A549 (cell line): ENCODE results near the gene PADI4. TPM values are rescaled to one million over a fixed set of nuclear protein-coding genes. Genes with fewer than 3 reads are reported as not detected.

ENCODE experiments used
- ATAC-seq, 2 experiments: fragments of 200-7000 bp in 1 of 2; fragments of >200 bp in 1 of 2; cut with Nextera tagmentation in 1 of 2; cut with Tn5 transposase in 1 of 2; 3 replicates each; pipeline versions ENCODE4 v1.8.0 to v1.9.1; 2018 to 2020; ENCODE audit warnings: mild to moderate bottlenecking in 1 of 2, moderate library complexity in 1 of 2
- CTCF ChIA-PET: fragments of 300-600 bp; sonication (Branson Sonifier 250); formaldehyde crosslinking; extraction: SDS; loops from one replicate; lab custom pipeline; 2021; ENCODE audit warnings: antibody characterized with exemption, inconsistent platforms; lab: Yijun Ruan, JAX
- POLR2A ChIA-PET: fragments of 350-600 bp; formaldehyde crosslinking; extraction: SDS; loops from one replicate; lab custom pipeline; 2021; ENCODE audit warnings: antibody characterized with exemption, inconsistent platforms; lab: Yijun Ruan, JAX
- DNase-seq, 2 experiments: peaks; one replicate each; pipeline versions ENCODE4 v3.0.0 to v3.0.0-alpha.2; 2011 to 2016; ENCODE audit warnings: low read depth in 1 of 2, low spot score in 1 of 2
- FAIRE-seq: peaks from 2 replicates; lab custom pipeline; 2011; peaks lifted over from hg19 to GRCh38; lab: Jason Lieb, UNC
- H3K27ac ChIP-seq, 2 experiments: fragments of >200 bp; sonication (Bioruptor Twin); formaldehyde crosslinking; 3 replicates each; pipeline ENCODE4 v1.5.1; 2016 to 2017
- H3K4me1 ChIP-seq: fragments of >200 bp; sonication (Bioruptor Twin); formaldehyde crosslinking; 3 replicates; pipeline ENCODE4 v1.6.1; 2016
- H3K4me2 ChIP-seq: fragments of >200 bp; sonication (Bioruptor Twin); formaldehyde crosslinking; 3 replicates; pipeline ENCODE4 v1.6.1; 2016
- H3K4me3 ChIP-seq: fragments of >200 bp; sonication (Bioruptor Twin); formaldehyde crosslinking; 3 replicates; pipeline ENCODE4 v1.5.1; 2016
- H3K9me3 ChIP-seq: fragments of >200 bp; sonication (Bioruptor Twin); formaldehyde crosslinking; 3 replicates; pipeline ENCODE4 v1.6.1; 2016
- CEBPB ChIP-seq, 2 experiments: fragments of >200 bp in 1 of 2; sonication (Bioruptor Twin) in 1 of 2; formaldehyde crosslinking in 1 of 2; IDR thresholded peaks; 2 replicates each; pipeline ENCODE4 v1.6.1; 2012 to 2016
- CHD4 ChIP-seq: fragments of 200-600 bp; sonication (generic); IDR thresholded peaks from 2 replicates; pipeline ENCODE4 v1.6.1; 2016; ENCODE audit warnings: antibody characterized with exemption, mild to moderate bottlenecking, borderline replicate concordance
- EHMT2 ChIP-seq: fragments of 200-600 bp; sonication (generic); IDR thresholded peaks from 2 replicates; pipeline ENCODE4 v1.6.1; 2016; ENCODE audit warnings: antibody characterized with exemption, low read depth, mild to moderate bottlenecking, moderate library complexity
- EP300 ChIP-seq, 2 experiments: fragments of >200 bp; sonication (Bioruptor Twin); formaldehyde crosslinking; IDR thresholded peaks; 2 replicates in 1 of 2; 3 replicates in 1 of 2; pipeline ENCODE4 v1.6.1; 2016 to 2017
- FOSL2 ChIP-seq, 2 experiments: fragments of 450-650 bp in 1 of 2; fragments of >200 bp in 1 of 2; sonication (Bioruptor Twin) in 1 of 2; formaldehyde crosslinking; IDR thresholded peaks; 2 replicates each; pipeline versions ENCODE4 v1.5.0 to v1.6.1; 2016 to 2020; ENCODE audit warnings: mild to moderate bottlenecking in 1 of 2, moderate library complexity in 1 of 2
- GATA3 ChIP-seq: IDR thresholded peaks from 2 replicates; pipeline ENCODE4 v1.6.1; 2012; ENCODE audit warnings: borderline replicate concordance
- HDAC2 ChIP-seq: fragments of 200-600 bp; sonication (generic); IDR thresholded peaks from 2 replicates; pipeline ENCODE4 v1.6.1; 2016
- HEYL ChIP-seq: fragments of 250-450 bp; sonication (Bioruptor Pico); IDR thresholded peaks from 2 replicates; pipeline ENCODE4 v1.8.0; 2021; ENCODE audit warnings: mild to moderate bottlenecking, moderate library complexity
- HOXB13 ChIP-seq: fragments of 250-450 bp; sonication (Bioruptor Pico); IDR thresholded peaks from 2 replicates; pipeline ENCODE4 v1.5.0; 2020; ENCODE audit warnings: low read depth, mild to moderate bottlenecking, moderate library complexity
- JUNB ChIP-seq: fragments of >200 bp; sonication (Bioruptor Twin); formaldehyde crosslinking; IDR thresholded peaks from 2 replicates; pipeline ENCODE4 v1.6.1; 2016
- NFE2L2 ChIP-seq: fragments of 150-350 bp; conservative IDR thresholded peaks from 2 replicates; pipeline ENCODE4 v1.6.1; 2014; ENCODE audit warnings: low read length
- NPAS2 ChIP-seq: fragments of 250-450 bp; sonication (Bioruptor Pico); IDR thresholded peaks from 2 replicates; pipeline ENCODE4 v1.8.0; 2022; ENCODE audit warnings: mild to moderate bottlenecking, moderate library complexity, borderline replicate concordance
- SREBF2 ChIP-seq: fragments of 450-650 bp; IDR thresholded peaks from 2 replicates; pipeline ENCODE4 v1.6.1; 2014; ENCODE audit warnings: mild to moderate bottlenecking, moderate library complexity
- ZFP36 ChIP-seq: fragments of 450-650 bp; IDR thresholded peaks from 2 replicates; pipeline ENCODE4 v1.6.1; 2014; ENCODE audit warnings: borderline replicate concordance; ENCODE audit not compliant: partially characterized antibody
- ZSCAN20 ChIP-seq: fragments of 250-450 bp; sonication (Bioruptor Pico); IDR thresholded peaks from 2 replicates; pipeline ENCODE4 v1.8.0; 2022; ENCODE audit warnings: mild to moderate bottlenecking, moderate library complexity
- WGBS: methylation state at CpG from one replicate; pipeline ENCODE4 v1.1.6; 2017; ENCODE audit errors: missing lambda C conversion rate; 5-methylcytosine and 5-hydroxymethylcytosine counted together
- polyA plus RNA-seq, 4 experiments: library from polyadenylated mRNA; depleted of rRNA in 3 of 4; stranded (reverse); fragments of >200 nt; fragmentation: RNase III in 1 of 4; extraction: RNeasy Plus Mini Kit Qiagen cat#74134 plus additional on column Dnase treatment in 1 of 4; gene quantifications; 2 replicates in 3 of 4; 3 replicates in 1 of 4; pipeline ENCODE4 v1.2.3, GENCODE V29; 2011 to 2017
- TF ChIP-seq, protein P1 (sequence below): fragments of >200 bp; sonication (Bioruptor Twin); formaldehyde crosslinking; IDR thresholded peaks from 3 replicates; pipeline ENCODE4 v1.5.1; 2016
- TF ChIP-seq, protein P2 (sequence below): fragments of 450-650 bp; IDR thresholded peaks from 2 replicates; pipeline ENCODE4 v1.6.1; 2014; ENCODE audit warnings: antibody characterized with exemption
- TF ChIP-seq, protein P3 (sequence below): fragments of 150-350 bp; IDR thresholded peaks from 2 replicates; pipeline ENCODE4 v1.6.1; 2014; ENCODE audit warnings: low read depth, mild to moderate bottlenecking, low read length

PADI4 gene
- polyA plus RNA-seq, 2 of the 4 experiments (the other 2 are of a cell fraction), result not detected

DNA sequence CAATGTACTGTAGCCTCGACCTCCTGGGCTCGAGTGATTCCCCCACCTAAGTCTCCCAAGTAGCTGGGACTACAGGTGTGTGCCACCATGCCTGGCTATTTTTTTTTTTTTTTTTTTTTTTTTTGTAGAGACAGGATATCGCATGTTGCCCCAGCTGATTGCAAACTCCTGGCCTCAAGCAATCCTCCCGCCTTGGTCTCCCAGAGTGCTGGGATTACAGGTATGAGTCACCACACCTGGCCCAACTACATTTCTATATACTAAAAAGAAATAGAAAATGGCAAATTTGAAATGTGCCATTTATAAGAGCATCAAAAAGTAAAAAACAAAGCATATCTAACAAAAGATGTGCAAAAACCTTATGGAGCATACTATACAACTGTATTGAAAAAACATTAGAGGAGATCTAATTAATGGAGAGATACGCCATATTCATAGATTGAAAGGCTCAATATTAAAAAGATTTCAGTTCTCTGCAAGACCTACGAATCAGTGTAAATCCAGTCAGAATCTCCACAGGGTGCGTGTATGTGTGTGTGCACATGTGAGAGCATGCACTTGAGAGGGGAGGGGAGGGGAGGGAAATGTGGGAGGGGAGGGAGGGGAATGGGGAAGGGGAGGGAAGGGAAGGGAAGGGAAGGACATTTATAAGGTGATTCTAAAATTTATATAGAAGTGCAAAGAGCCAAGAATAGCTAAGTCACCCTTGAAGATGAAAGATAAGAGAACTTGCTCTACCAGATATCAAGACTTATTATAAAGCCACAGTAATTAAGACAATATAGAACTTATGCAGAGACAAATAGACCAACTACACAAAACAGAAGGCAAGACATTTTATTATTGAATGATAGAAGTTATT lies 15.5 kb upstream of the PADI4 start:
- H3K27ac ChIP-seq, result 0 out of 6 replicates have a peak overlapping the region, but pooled peaks of 1 of the 2 experiments have one; percentile 21
- no peak overlapping the region for H3K4me3 ChIP-seq
- ATAC-seq (no peak), DNase-seq (no peak), FAIRE-seq (no peak)
- TF ChIP-seq CEBPB (IDR thresholded peaks at IDR 0.05) (no peak), HEYL (no peak), NPAS2 (CRISPR knock-in tag) (no peak), NFE2L2 (no peak), ZSCAN20 (no peak), JUNB (no peak), EP300 (IDR thresholded peaks at IDR 0.05) (no peak)
- TF ChIP-seq, protein P1, sequence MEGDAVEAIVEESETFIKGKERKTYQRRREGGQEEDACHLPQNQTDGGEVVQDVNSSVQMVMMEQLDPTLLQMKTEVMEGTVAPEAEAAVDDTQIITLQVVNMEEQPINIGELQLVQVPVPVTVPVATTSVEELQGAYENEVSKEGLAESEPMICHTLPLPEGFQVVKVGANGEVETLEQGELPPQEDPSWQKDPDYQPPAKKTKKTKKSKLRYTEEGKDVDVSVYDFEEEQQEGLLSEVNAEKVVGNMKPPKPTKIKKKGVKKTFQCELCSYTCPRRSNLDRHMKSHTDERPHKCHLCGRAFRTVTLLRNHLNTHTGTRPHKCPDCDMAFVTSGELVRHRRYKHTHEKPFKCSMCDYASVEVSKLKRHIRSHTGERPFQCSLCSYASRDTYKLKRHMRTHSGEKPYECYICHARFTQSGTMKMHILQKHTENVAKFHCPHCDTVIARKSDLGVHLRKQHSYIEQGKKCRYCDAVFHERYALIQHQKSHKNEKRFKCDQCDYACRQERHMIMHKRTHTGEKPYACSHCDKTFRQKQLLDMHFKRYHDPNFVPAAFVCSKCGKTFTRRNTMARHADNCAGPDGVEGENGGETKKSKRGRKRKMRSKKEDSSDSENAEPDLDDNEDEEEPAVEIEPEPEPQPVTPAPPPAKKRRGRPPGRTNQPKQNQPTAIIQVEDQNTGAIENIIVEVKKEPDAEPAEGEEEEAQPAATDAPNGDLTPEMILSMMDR, result no peak
- H3K9me3 ChIP-seq, result no peaks in the 10 kb centered on the region
- H3K4me1 ChIP-seq, result peaks cover 34% of the 10 kb centered on the region
- ChIA-PET POLR2A (no interaction called here), CTCF (interaction anchor here (1.2 kb wide), 1 partner anchor 18 kb away, joined by 3 read pairs; no protein-coding TSS in a partner anchor)
- no peak overlapping the region for H3K4me2 ChIP-seq
- WGBS, result 77% methylated on average over 7 of the region's 7 CpGs

DNA sequence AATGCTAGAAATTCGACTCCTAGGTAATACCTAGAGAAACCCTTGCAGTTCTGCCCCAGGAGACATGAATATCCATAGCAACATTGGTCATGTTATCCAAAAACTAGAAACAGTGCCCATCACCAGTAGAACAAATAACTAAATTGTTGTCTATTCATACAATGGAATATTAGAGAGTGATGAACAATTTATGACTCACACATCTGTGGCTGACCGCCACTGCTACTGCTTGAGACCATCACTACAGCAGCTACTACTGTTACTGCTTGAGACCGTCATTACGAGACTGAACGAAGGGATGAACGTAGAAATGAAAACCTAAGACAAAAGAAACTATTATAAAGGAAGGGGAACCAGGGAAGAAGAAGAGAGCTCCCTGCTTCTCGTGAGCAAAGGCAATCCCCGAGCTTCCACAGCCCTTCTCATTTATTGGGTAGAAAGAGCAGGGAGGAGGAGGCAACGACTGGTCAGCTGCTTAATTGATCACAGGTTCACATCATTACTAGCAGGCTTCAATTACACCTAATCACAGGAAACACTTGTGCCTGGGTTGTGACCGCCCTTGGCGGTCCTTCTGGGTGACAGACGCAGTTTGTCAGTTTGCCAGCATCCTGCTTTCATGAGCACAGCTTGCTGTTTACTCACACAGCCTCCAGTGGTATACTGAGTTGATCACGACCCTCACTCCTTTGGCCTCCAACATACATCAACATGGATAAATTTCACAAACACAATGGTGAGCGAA lies 14.1 kb upstream of the PADI4 start:
- no peak for DNase-seq
- 61% methylated on average over 14 of the region's 14 CpGs for WGBS

DNA sequence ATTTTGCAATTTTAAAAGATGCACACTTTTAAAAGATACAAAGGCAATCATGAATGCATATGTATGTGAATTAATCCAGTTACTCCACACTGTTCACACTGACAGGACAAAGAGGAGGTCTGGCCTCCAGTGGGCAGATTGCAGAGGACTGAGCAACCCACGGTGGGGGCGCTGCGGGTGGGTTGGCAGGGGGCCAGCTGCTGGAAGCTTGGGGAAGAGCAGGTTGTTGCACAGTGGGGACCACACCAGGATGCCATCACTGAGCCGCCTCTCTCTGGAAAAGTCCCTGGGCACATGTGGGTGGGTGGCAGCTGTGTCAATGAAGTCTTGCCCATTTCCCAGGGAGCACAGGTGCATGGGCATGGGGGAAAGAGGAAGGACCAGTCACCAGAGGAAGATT lies 12.7 kb upstream of the PADI4 start:
- CTCF ChIA-PET, result interaction anchor here (0.9 kb wide), 1 partner anchor 21 kb away, joined by 3 read pairs; no protein-coding TSS in a partner anchor
- no peak for FAIRE-seq
- no peak for TF ChIP-seq ZFP36
- TF ChIP-seq EHMT2, result no peak
- TF ChIP-seq HOXB13 (CRISPR knock-in tag), result no peak
- no peak for TF ChIP-seq HDAC2

More for the DNA sequence above, 14.1 kb upstream of the PADI4 start:
- no peak for ATAC-seq
- Histone ChIP-seq H3K4me2 (no peak overlapping the region), H3K9me3 (no peaks in the 10 kb centered on the region), H3K4me1 (peaks cover 20% of the 10 kb centered on the region), H3K4me3 (no peak overlapping the region), H3K27ac (0 out of 6 replicates have a peak overlapping the region, but pooled peaks of 1 of the 2 experiments have one; percentile 8)
- CTCF ChIA-PET, result interaction anchor here (0.9 to 1.2 kb wide), 2 partner anchors 14 to 19 kb away, joined by 3 read pairs; partner anchors contain the start of gene PADI4
- POLR2A ChIA-PET, result no interaction called here
- no peak for TF ChIP-seq SREBF2
- no peak for TF ChIP-seq FOSL2 (IDR thresholded peaks at IDR 0.05)
- TF ChIP-seq FOSL2 (CRISPR knock-in tag; IDR thresholded peaks at IDR 0.05), result peak; percentile 18; the same call in 1 of the 2 replicates
- FAIRE-seq, result no peak

DNA sequence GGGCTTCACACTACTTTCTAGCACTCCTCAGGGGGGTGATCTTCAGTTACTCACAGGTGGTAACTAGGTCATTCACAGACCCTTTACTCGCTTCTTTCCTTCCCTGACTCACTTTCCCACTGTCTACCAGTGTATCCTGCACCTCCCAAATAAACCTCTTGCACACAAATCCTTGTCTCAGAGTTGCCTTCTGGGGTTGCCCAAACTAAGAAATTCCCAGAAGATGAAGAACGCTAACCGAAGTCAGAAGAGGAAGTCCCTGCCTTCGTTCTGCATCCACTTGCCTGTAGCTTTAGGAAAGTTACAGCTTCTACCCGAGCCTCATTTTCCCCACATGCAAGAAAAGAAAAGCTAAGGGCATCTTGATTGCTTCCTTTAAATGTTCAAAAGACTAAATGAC lies 11.9 kb upstream of the PADI4 start:
- no peak for DNase-seq
- ChIA-PET CTCF (no interaction called here), POLR2A (no interaction called here)
- Histone ChIP-seq H3K4me2 (no peak overlapping the region), H3K4me3 (no peak overlapping the region), H3K9me3 (no peaks in the 10 kb centered on the region), H3K4me1 (peaks cover 6% of the 10 kb centered on the region; the same call in 1 of the 3 replicates), H3K27ac (no peak overlapping the region)
- WGBS, result 80% methylated on average over 5 of the region's 5 CpGs
- no peak for TF ChIP-seq FOSL2 (IDR thresholded peaks at IDR 0.05)
- TF ChIP-seq FOSL2 (CRISPR knock-in tag; IDR thresholded peaks at IDR 0.05), result no peak
- no peak for TF ChIP-seq CHD4
- TF ChIP-seq, protein P2, sequence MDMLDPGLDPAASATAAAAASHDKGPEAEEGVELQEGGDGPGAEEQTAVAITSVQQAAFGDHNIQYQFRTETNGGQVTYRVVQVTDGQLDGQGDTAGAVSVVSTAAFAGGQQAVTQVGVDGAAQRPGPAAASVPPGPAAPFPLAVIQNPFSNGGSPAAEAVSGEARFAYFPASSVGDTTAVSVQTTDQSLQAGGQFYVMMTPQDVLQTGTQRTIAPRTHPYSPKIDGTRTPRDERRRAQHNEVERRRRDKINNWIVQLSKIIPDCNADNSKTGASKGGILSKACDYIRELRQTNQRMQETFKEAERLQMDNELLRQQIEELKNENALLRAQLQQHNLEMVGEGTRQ, result no peak
- TF ChIP-seq, protein P3, sequence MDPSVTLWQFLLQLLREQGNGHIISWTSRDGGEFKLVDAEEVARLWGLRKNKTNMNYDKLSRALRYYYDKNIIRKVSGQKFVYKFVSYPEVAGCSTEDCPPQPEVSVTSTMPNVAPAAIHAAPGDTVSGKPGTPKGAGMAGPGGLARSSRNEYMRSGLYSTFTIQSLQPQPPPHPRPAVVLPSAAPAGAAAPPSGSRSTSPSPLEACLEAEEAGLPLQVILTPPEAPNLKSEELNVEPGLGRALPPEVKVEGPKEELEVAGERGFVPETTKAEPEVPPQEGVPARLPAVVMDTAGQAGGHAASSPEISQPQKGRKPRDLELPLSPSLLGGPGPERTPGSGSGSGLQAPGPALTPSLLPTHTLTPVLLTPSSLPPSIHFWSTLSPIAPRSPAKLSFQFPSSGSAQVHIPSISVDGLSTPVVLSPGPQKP, result no peak
- no peak for TF ChIP-seq GATA3
- ATAC-seq, result no peak
- no peak for FAIRE-seq

More for the DNA sequence above, 12.7 kb upstream of the PADI4 start:
- DNase-seq (no peak), ATAC-seq (no peak)
- Histone ChIP-seq H3K27ac (no peak overlapping the region), H3K4me2 (no peak overlapping the region), H3K4me1 (peaks cover 7% of the 10 kb centered on the region; the same call in 1 of the 3 replicates), H3K9me3 (no peaks in the 10 kb centered on the region), H3K4me3 (no peak overlapping the region)
- 34% methylated on average over 4 of the region's 4 CpGs for WGBS
- POLR2A ChIA-PET, result no interaction called here
